ENCODE measurements around the gene ARSG.
"Not testable (repeated sequence)": the region's sequence is repeated elsewhere in the genome, so short reads cannot be mapped to it uniquely, and the experiment has no call there.

ARSG gene

GRCh38 chr17:68281965-68282364 lies 9.3 kb upstream of the ARSG start:
- DNase-seq, result not testable (repeated sequence)

- no peak for DNase-seq
These were observed 2.9 kb upstream of the ARSG start for GRCh38 chr17:68288375-68288774.

- DNase-seq, result no peak
These were observed 2.5 kb upstream of the ARSG start for GRCh38 chr17:68288804-68289203.

GRCh38 chr17:68289473-68289872 lies 1.8 kb upstream of the ARSG start:
- no peak for DNase-seq

- no peak for DNase-seq
These were observed 1.4 kb upstream of the ARSG start for GRCh38 chr17:68289936-68290267.

GRCh38 chr17:68290268-68290954 lies 884 bp upstream of the ARSG start:
- DNase-seq, result no peak

GRCh38 chr17:68291836-68292688 lies 767 bp downstream of the ARSG start:
- DNase-seq, result no peak

GRCh38 chr17:68292689-68293040 lies 1.4 kb downstream of the ARSG start:
- DNase-seq, result no peak

- DNase-seq, result no peak
These were observed 2.3 kb downstream of the ARSG start for GRCh38 chr17:68293490-68294195.

GRCh38 chr17:68294196-68294555 lies 2.9 kb downstream of the ARSG start:
- DNase-seq, result no peak

- DNase-seq, result no peak
These were observed 3.3 kb downstream of the ARSG start for GRCh38 chr17:68294617-68295016.

- DNase-seq, result no peak
These were observed 3.8 kb downstream of the ARSG start for GRCh38 chr17:68295086-68295485.

- no peak for DNase-seq
These were observed 5.2 kb downstream of the ARSG start for GRCh38 chr17:68296217-68297191.

GRCh38 chr17:68297195-68297594 lies 5.9 kb downstream of the ARSG start:
- DNase-seq, result no peak

- no peak for DNase-seq
These were observed 7.3 kb downstream of the ARSG start for GRCh38 chr17:68298601-68299000.

GRCh38 chr17:68299817-68300216 lies 8.5 kb downstream of the ARSG start:
- DNase-seq, result no peak

- peak; percentile 8 for DNase-seq
These were observed 10.2 kb downstream of the ARSG start for GRCh38 chr17:68301438-68301959.

GRCh38 chr17:68302066-68302564 lies 10.8 kb downstream of the ARSG start:
- DNase-seq, result no peak

- no peak for DNase-seq
These were observed 11.4 kb downstream of the ARSG start for GRCh38 chr17:68302666-68303065.

GRCh38 chr17:68304706-68305105 lies 13.4 kb downstream of the ARSG start:
- DNase-seq, result no peak

- DNase-seq, result no peak
These were observed 13.8 kb downstream of the ARSG start for GRCh38 chr17:68305142-68305541.

- DNase-seq, result no peak
These were observed 15.5 kb downstream of the ARSG start for GRCh38 chr17:68306819-68307218.
